Keratinocyte (primary cell): ENCODE measurements around the gene POU4F2.

Experiments
- EZH2 ChIP-seq: IDR thresholded peaks from one replicate; pipeline ENCODE4 v1.6.1; 2012; ENCODE audit warnings: inconsistent platforms, mild to moderate bottlenecking, low read length, moderate library complexity
- TF ChIP-seq, protein P1 (sequence below), 3 experiments: IDR thresholded peaks in 1 of 3; conservative IDR thresholded peaks in 1 of 3; optimal IDR thresholded peaks in 1 of 3; 2 replicates in 2 of 3; 3 replicates in 1 of 3; pipeline versions ENCODE3 to v1.5.1; 2011; ENCODE audit warnings: low read length in 3 of 3, mild to moderate bottlenecking in 3 of 3, moderate library complexity in 2 of 3, control low read depth in 1 of 3, inconsistent platforms in 1 of 3; ENCODE audit not compliant: insufficient read depth in 2 of 3; ENCODE audit errors: extremely low read depth in 1 of 3

DNA sequence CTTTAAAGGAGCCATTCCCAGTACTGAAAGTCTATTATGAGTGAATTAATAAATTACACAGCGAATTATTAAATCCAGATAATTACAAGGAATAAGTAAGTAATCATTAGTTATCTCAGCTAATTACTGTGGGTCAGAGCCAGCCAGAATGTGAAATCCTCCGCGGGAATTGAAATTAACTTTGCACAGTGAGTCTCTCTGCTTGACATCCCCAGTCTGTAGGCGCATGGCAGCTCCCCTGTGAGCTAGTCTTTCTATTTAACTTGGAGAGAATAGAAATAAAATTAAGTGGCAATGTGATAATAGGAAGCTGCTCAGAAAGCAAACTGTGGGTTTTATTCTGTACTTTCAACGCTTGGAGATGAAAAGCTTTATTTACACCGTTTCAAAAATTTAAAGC is 7.2 kb downstream of the POU4F2 start:
- TF ChIP-seq, protein P1, sequence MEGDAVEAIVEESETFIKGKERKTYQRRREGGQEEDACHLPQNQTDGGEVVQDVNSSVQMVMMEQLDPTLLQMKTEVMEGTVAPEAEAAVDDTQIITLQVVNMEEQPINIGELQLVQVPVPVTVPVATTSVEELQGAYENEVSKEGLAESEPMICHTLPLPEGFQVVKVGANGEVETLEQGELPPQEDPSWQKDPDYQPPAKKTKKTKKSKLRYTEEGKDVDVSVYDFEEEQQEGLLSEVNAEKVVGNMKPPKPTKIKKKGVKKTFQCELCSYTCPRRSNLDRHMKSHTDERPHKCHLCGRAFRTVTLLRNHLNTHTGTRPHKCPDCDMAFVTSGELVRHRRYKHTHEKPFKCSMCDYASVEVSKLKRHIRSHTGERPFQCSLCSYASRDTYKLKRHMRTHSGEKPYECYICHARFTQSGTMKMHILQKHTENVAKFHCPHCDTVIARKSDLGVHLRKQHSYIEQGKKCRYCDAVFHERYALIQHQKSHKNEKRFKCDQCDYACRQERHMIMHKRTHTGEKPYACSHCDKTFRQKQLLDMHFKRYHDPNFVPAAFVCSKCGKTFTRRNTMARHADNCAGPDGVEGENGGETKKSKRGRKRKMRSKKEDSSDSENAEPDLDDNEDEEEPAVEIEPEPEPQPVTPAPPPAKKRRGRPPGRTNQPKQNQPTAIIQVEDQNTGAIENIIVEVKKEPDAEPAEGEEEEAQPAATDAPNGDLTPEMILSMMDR (optimal IDR thresholded peaks at IDR 0.05 in 1 of 3, IDR thresholded peaks at IDR 0.05 in 1 of 3, conservative IDR thresholded peaks at IDR 0.05 in 1 of 3; ENCODE audit: extremely low read depth in 1 of 3, insufficient read depth in 2 of 3, low read length in 3 of 3): no peak
- no peak for TF ChIP-seq EZH2
